Esophagus (tissue), 2 donors: ENCODE data around the gene TLR4. TPM values are rescaled to one million over a fixed set of nuclear protein-coding genes. Genes with fewer than 3 reads are reported as not detected.

Experiments used
- H3K27ac ChIP-seq, 2 donors: one replicate each; pipeline ENCODE4 v1.5.1; 2013; ENCODE audit warnings: low read depth in 2 of 2, mild to moderate bottlenecking in 2 of 2, inconsistent platforms in 1 of 2, low read length in 1 of 2, moderate library complexity in 1 of 2
- H3K27me3 ChIP-seq, 2 donors: one replicate each; pipeline ENCODE4 v1.6.1; 2013; ENCODE audit warnings: low read length in 2 of 2, control low read depth in 1 of 2, mild to moderate bottlenecking in 1 of 2; ENCODE audit not compliant: insufficient read depth in 2 of 2, control insufficient read depth in 1 of 2
- H3K36me3 ChIP-seq, 2 donors: one replicate each; pipeline ENCODE4 v1.6.1; 2013; ENCODE audit warnings: low read length in 1 of 2; ENCODE audit not compliant: control insufficient read depth in 2 of 2, insufficient read depth in 2 of 2
- H3K4me1 ChIP-seq, 2 donors: one replicate each; pipeline ENCODE4 v1.6.1; 2013; ENCODE audit warnings: low read length in 1 of 2; ENCODE audit not compliant: control insufficient read depth in 2 of 2, insufficient read depth in 2 of 2
- H3K4me3 ChIP-seq, 2 donors: one replicate each; pipeline ENCODE4 v1.5.1; 2013; ENCODE audit warnings: low read length in 2 of 2, mild to moderate bottlenecking in 2 of 2, low read depth in 1 of 2, moderate library complexity in 1 of 2
- H3K9me3 ChIP-seq, 2 donors: one replicate each; pipeline ENCODE4 v1.6.1; 2013; ENCODE audit warnings: mild to moderate bottlenecking in 2 of 2, low read depth in 1 of 2, low read length in 1 of 2, moderate library complexity in 1 of 2; ENCODE audit not compliant: control insufficient read depth in 2 of 2, insufficient read depth in 1 of 2
- WGBS, 2 donors: extraction: QIAGEN DNeasy Blood & Tissue Kit; methylation state at CpG; one replicate each; pipeline ENCODE4 v1.1.7; 2013; 5-methylcytosine and 5-hydroxymethylcytosine counted together
- polyA plus RNA-seq, 2 donors: library from polyadenylated mRNA; stranded (reverse); fragments of 200-250 nt; gene quantifications; one replicate each; pipeline ENCODE4 v1.2.3, GENCODE V29; 2013
- donor health status: healthy with polysubstance abuse.
- donor health status: Bipolar disorder and iron deficiency.

The TLR4 gene
- polyA plus RNA-seq, 2 donors, result 0.47 TPM

DNA sequence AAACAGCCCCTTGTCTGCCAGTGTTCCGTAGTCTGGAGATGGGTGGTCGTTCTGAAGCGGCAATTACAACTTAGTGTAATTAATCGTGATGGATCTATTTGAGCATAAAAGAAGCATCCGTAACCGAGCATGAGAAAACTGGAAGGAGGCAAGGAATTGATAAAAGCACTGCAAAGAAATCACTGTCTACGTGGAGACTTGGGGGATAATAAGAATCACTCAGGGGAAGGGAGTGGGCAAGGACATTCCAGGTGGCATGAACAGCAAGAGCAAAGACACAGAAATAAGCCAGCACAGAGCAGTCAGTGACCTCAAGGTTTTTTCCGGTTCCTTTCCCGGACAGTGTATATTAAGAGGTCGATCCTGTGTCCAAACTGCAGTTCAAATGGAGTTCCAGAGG is 35.0 kb downstream of the TLR4 start:
- H3K4me1 ChIP-seq, result no peaks in the 10 kb centered on the region
- H3K4me3 ChIP-seq, result no peak overlapping the region
- no peaks in the 10 kb centered on the region for H3K36me3 ChIP-seq
- no peaks in the 10 kb centered on the region for H3K9me3 ChIP-seq
- no peak overlapping the region for H3K27ac ChIP-seq
- WGBS, 2 donors, result 79 to 85% methylated on average over 10 of the region's 10 CpGs
- no peaks in the 10 kb centered on the region for H3K27me3 ChIP-seq

DNA sequence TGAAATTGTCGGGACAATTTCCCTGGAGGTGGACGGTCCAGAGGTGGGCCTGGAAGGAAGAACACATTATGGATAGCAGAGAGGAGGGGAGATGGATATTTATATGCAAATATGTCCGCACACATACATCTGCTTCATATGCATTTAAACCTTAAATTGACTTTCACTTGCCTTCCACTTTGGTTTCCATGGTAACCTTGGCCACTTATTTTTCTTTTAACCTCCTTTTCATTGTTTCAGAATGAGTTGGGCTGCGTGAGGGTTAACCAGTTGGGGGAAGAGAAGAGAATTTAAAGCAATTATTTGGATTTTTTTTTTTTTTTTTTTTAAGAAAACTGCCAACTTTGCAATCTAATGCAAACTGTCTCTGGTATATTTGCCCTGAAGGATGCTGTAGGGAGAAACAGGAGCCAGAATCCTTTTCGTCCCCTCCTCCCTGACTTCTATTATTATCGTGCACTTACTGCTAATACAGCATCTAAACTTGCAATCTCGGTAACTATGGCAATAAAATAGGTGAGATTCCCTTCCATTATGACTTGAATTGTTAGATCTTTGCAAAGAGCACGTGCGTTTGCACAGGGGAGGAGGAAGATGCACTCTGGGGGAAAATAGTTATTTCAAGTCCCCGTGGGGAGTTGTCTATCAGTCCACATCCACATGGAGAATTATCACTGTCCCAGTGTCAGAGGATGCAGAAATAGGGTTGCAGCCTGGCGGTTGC is 35.6 kb downstream of the TLR4 start:
- H3K36me3 ChIP-seq, result no peaks in the 10 kb centered on the region
- H3K4me3 ChIP-seq, result no peak overlapping the region
- H3K27me3 ChIP-seq, result no peaks in the 10 kb centered on the region
- no peaks in the 10 kb centered on the region for H3K4me1 ChIP-seq
- no peaks in the 10 kb centered on the region for H3K9me3 ChIP-seq
- WGBS, 2 donors, result 65 to 68% methylated on average over 11 of the region's 11 CpGs
- no peak overlapping the region for H3K27ac ChIP-seq

DNA sequence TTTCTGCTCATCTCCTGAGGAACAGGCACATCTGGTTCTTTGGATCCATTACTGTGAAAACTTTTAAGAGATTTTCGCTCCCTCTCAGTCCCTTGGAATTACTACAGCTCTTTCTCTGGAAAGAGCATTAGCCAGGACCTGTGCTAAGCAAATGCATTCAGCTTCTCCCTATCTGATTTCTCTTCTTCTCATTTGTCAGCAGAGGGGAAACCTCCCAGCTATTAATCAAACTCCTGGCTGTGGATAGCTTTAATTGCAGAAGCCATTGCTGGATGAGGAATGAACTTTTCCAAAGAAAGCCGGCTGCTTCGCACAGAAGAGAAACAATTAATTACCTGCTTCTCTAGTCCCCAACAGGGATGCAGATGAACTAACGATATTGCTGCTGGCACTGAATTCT is 37.9 kb downstream of the TLR4 start:
- H3K36me3 ChIP-seq, result no peaks in the 10 kb centered on the region
- H3K9me3 ChIP-seq, result no peaks in the 10 kb centered on the region
- no peak overlapping the region for H3K27ac ChIP-seq
- 35 to 45% methylated on average over 4 of the region's 4 CpGs for WGBS, 2 donors
- no peak overlapping the region for H3K4me3 ChIP-seq
- no peaks in the 10 kb centered on the region for H3K27me3 ChIP-seq
- H3K4me1 ChIP-seq, result no peaks in the 10 kb centered on the region

DNA sequence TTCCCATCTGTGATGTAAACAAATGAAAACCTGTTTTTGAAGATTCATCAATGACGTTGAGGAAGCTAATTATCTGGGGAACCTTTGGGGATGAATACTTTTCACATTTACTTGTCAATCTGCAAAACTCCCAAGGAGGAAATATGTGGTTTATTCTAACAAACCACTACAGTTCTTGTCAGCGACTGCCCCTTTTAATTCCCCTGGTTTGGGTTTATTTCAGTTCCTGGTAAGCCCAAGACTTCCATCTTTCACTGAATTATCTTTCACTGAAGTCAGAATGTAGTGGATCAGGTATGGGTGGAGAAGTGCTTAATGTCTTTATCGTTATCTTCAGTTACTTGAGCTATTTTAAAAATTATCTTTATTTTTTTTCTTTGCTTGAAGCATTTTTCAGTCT is 40.2 kb downstream of the TLR4 start:
- Histone ChIP-seq H3K36me3 (no peaks in the 10 kb centered on the region), H3K27me3 (no peaks in the 10 kb centered on the region), H3K9me3 (no peaks in the 10 kb centered on the region), H3K4me1 (no peaks in the 10 kb centered on the region), H3K4me3 (no peak overlapping the region), H3K27ac (no peak overlapping the region)
- WGBS, 2 donors, result 46 to 56% methylated on average over 3 of the region's 3 CpGs

DNA sequence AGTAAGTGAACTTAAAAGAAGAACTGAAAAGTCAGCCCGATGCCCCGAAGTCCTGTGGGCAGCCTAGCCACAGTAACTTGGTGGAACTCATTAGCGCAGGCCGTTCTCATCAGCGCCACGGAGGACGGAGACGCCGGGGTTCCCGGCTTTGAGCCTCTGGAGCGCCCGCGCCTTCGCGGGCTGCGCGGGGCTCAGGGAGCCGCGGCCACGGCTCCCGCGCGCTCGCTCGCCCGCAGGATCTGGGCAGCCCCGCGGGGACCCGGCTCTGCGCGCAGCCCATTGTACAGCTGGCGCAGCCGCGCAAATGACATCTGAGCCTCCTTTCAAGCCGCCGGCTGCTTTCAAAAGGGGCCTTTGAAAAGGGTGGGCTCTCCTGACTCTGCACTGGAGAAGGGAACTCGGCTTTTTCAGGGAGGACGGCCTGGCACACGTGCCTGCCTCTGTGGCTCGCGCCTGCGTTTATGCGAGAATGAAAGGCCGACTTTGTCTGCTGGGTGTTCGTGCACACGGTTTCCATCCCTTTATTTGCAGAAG is 40.7 kb downstream of the TLR4 start:
- H3K27me3 ChIP-seq, result no peaks in the 10 kb centered on the region
- no peak overlapping the region for H3K27ac ChIP-seq
- no peaks in the 10 kb centered on the region for H3K9me3 ChIP-seq
- no peak overlapping the region for H3K4me3 ChIP-seq
- 3 to 6% methylated on average over 46 of the region's 46 CpGs for WGBS, 2 donors
- no peaks in the 10 kb centered on the region for H3K4me1 ChIP-seq
- no peaks in the 10 kb centered on the region for H3K36me3 ChIP-seq

DNA sequence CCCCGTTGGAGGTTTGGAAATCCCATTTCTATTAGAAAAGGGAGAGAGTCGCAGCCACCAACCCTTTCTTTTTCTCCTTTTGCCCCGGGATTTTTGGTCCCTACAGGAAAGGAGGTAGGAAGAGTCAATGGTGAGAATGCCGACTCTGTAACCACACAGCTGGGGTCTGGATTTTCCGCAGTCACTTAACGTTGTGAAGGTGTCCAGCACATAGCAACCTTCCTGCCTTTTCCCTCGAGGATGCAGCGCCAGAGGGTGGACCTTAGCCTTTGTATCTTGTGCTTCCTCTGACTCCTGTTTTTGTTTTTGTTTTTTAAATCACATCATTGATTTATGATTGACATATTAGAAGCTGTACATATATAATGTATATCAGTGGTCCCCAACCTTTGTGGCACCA is 41.4 kb downstream of the TLR4 start:
- Histone ChIP-seq H3K36me3 (no peaks in the 10 kb centered on the region), H3K27me3 (no peaks in the 10 kb centered on the region), H3K27ac (no peak overlapping the region), H3K4me3 (no peak overlapping the region), H3K4me1 (no peaks in the 10 kb centered on the region), H3K9me3 (no peaks in the 10 kb centered on the region)
- WGBS, 2 donors, result 77 to 80% methylated on average over 8 of the region's 8 CpGs

DNA sequence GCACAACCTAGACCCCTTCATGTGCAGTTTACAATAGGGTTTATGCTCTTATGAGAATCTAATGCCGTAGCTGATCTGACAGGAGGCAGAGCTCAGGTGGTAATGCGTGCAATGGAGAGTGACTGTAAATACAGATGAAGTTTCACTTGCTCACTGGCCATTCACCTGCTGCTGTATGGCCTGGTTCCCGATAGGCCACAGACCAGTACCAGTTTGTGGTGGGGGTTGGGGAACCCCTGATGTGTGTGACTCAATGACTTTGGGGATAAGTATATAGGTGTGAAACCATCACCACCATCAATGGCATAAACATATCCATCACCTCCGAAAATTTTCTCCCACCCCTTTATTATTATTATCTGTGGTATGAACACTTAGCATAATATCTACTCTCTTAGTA is 42.1 kb downstream of the TLR4 start:
- Histone ChIP-seq H3K27me3 (no peaks in the 10 kb centered on the region), H3K36me3 (no peaks in the 10 kb centered on the region), H3K27ac (no peak overlapping the region), H3K9me3 (no peaks in the 10 kb centered on the region), H3K4me3 (no peak overlapping the region), H3K4me1 (no peaks in the 10 kb centered on the region)
- 61 to 93% methylated on average over 4 of the region's 4 CpGs for WGBS, 2 donors

DNA sequence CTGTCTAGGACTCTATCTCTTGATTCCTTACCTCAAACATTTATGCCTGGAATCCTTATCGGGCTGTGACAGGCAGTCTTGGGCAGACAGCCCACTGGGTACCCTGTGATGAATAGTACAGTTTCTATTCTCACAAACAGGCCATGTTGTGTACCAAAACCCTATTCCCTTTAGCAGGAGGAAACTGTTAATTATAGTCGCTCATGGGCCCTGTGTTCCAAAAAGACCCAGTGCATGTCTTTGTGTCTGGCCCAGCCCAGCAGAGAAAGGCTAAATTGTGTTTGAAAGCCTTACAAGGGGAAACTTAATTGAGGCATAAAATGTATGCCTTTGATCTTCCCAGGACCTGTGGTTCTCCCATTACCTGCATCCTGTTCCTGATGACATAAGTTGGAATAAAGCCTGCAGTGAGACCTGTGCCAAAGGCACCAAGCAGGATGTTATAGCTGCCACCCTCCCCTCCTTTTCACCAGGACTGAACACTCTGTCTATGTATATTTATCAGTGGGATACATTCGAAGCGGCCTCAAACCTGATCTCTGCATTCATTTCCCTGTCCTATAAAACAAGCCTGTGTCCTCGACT is 43.3 kb downstream of the TLR4 start:
- WGBS, 2 donors, result 58 to 77% methylated on average over 5 of the region's 5 CpGs
- Histone ChIP-seq H3K4me1 (no peaks in the 10 kb centered on the region), H3K9me3 (no peaks in the 10 kb centered on the region)

DNA sequence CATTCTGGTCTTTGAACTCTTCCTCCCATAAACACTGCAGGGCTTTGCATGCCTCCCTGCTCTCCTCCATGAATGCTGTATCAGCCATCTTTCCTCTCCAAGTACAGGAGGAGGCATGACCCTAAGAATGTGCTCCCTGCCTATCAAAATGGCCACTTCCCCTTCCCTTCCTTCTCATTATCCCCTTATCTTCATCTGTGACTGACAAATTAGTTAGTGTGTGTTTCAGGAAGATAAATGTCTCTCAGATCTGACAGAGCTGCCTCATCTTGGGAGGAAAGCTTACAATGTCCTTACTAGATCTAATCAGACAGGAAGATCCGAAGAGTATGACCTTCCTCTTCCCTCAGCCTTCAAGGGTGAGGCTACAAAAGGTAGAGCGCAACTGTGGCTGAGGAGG is 46.2 kb downstream of the TLR4 start:
- Histone ChIP-seq H3K27me3 (no peaks in the 10 kb centered on the region), H3K4me1 (no peaks in the 10 kb centered on the region), H3K36me3 (no peaks in the 10 kb centered on the region), H3K4me3 (no peak overlapping the region), H3K9me3 (no peaks in the 10 kb centered on the region), H3K27ac (no peak overlapping the region)
- WGBS, 2 donors, result 61 to 68% methylated on average over 2 of the region's 2 CpGs

More for the DNA sequence above, 43.3 kb downstream of the TLR4 start:
- Histone ChIP-seq H3K27me3 (no peaks in the 10 kb centered on the region), H3K4me3 (no peak overlapping the region), H3K27ac (no peak overlapping the region), H3K36me3 (no peaks in the 10 kb centered on the region)

DNA sequence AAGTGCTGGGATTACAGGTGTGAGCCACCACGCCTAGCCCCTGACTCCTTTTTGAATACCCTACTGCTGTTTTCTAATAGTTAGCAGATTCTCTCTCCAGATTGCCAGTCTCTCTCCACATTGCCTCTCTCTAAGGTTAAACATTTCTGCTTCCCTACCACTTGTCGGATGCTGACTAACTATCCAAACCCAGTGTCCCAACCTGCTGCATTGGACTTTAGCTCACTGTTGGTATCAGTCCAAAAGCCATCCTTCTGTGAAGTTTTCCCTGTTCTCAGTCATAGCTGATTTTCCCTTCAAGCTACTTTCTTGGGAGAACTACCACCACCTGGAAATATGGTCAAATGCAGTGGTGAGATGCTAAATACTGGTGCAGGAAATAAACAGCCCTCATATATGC is 48.7 kb downstream of the TLR4 start:
- H3K27ac ChIP-seq, result no peak overlapping the region
- WGBS, 2 donors, result 85 to 90% methylated on average over 2 of the region's 2 CpGs
- H3K36me3 ChIP-seq, result no peaks in the 10 kb centered on the region
- no peak overlapping the region for H3K4me3 ChIP-seq
- H3K9me3 ChIP-seq, result no peaks in the 10 kb centered on the region
- no peaks in the 10 kb centered on the region for H3K27me3 ChIP-seq
- no peaks in the 10 kb centered on the region for H3K4me1 ChIP-seq
